PC-9 (cell line): ENCODE results near the gene FBXW10. TPM values are rescaled to one million over a fixed set of nuclear protein-coding genes. Genes with fewer than 3 reads are reported as not detected.
"Not testable (repeated sequence)": the region's sequence is repeated elsewhere in the genome, so short reads cannot be mapped to it uniquely, and the experiment has no call there.

ENCODE experiments used
- BruUV-seq: library from RNA; stranded (reverse); fragments of 400-500 nt; replicated peaks from 2 replicates; lab custom pipeline; 2021; lab: Mats Ljungman, UMichigan
- CTCF ChIA-PET: fragments of 300-600 bp; sonication (Branson Sonifier 250); formaldehyde crosslinking; loops from one replicate; lab custom pipeline; 2022; ENCODE audit warnings: antibody characterized with exemption; lab: Charles Lee
- POLR2A ChIA-PET: fragments of 300-600 bp; sonication (Branson Sonifier 250); formaldehyde crosslinking; loops from one replicate; lab custom pipeline; 2022; ENCODE audit warnings: antibody characterized with exemption; ENCODE audit not compliant: unreplicated experiment; lab: Charles Lee
- DNase-seq, 2 experiments: peaks; one replicate each; pipeline versions ENCODE4 v3.0.0 to v3.0.0-alpha.2; 2015 to 2022; ENCODE audit warnings: mixed read lengths in 1 of 2
- H2AFZ ChIP-seq: fragments of 200-600 bp; sonication (generic); 2 replicates; pipeline ENCODE4 v1.8.1; 2017; ENCODE audit warnings: antibody characterized with exemption
- H3F3A ChIP-seq: fragments of 200-600 bp; sonication (generic); 2 replicates; pipeline ENCODE4 v1.8.1; 2017; ENCODE audit warnings: antibody characterized with exemption, mild to moderate bottlenecking, low read depth; ENCODE audit not compliant: insufficient read depth
- H3K27ac ChIP-seq: fragments of 200-600 bp; sonication (generic); 2 replicates; pipeline ENCODE4 v1.6.1; 2016; ENCODE audit warnings: mixed run types
- H3K27me3 ChIP-seq: fragments of 200-600 bp; sonication (generic); 2 replicates; pipeline ENCODE4 v1.6.1; 2016; ENCODE audit warnings: low read depth, mixed run types; ENCODE audit not compliant: insufficient read depth
- H3K36me3 ChIP-seq: fragments of 200-600 bp; sonication (generic); 2 replicates; pipeline ENCODE4 v1.6.1; 2016; ENCODE audit warnings: low read depth, mixed run types
- H3K4me1 ChIP-seq: fragments of 200-600 bp; sonication (generic); replicated peaks from 2 replicates; pipeline ENCODE4 v1.6.1; 2016; ENCODE audit warnings: mixed run types; ENCODE audit not compliant: insufficient read depth
- H3K4me2 ChIP-seq: fragments of 200-600 bp; sonication (generic); 2 replicates; pipeline ENCODE4 v1.6.1; 2017; ENCODE audit warnings: mixed run types
- H3K4me3 ChIP-seq: fragments of 200-600 bp; sonication (generic); 2 replicates; pipeline ENCODE4 v1.6.1; 2016; ENCODE audit warnings: mixed run types
- H3K79me2 ChIP-seq: fragments of 200-600 bp; sonication (generic); 2 replicates; pipeline ENCODE4 v1.6.1; 2017; ENCODE audit warnings: low read depth, mixed run types
- H3K9me2 ChIP-seq: fragments of 200-600 bp; sonication (generic); 2 replicates; pipeline ENCODE4 v1.8.1; 2017; ENCODE audit warnings: mild to moderate bottlenecking; ENCODE audit not compliant: insufficient read depth
- H3K9me3 ChIP-seq: fragments of 200-600 bp; sonication (generic); 2 replicates; pipeline ENCODE4 v1.8.1; 2016; ENCODE audit warnings: low read depth; ENCODE audit not compliant: insufficient read depth
- H4K20me1 ChIP-seq: fragments of 200-600 bp; sonication (generic); 2 replicates; pipeline ENCODE4 v1.8.1; 2017; ENCODE audit not compliant: insufficient read depth
- intact Hi-C: fragments of 100-400 bp; cut with micrococcal nuclease; formaldehyde crosslinking; loops from one replicate; pipeline ENCODE4 v1.10.0; 2022; ENCODE audit not compliant: unreplicated experiment
- total RNA-seq: library from RNA; stranded (reverse); gene quantifications from 2 replicates; pipeline ENCODE4 v1.2.3, GENCODE V29; 2021

The FBXW10 gene
- total RNA-seq, 1 experiment from 2014 or later, result 6.1 TPM

DNA sequence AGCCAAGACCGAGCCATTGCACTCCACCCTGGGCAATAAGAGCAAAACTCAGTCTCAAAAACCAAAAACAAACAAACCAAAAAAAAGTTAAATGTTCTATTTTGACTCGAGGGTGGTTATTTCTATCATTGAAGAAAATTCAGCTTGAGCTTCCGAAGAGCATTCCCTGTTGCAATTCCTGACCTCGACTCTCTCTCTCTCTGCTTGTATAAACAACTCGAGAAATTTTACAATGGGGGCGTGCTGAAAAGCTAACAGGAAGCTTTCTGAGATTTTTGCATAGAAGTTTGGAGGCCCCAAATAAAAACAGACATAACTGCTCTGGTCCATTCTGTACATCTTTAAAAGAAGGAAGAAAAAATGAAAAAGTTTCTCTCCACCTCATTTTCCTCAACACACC is 3.6 kb downstream of the FBXW10 start:
- H3K9me3 ChIP-seq, H3K27ac ChIP-seq, H3K9me2 ChIP-seq, H2AFZ ChIP-seq, H3K36me3 ChIP-seq, H3F3A ChIP-seq, H4K20me1 ChIP-seq, H3K4me2 ChIP-seq, DNase-seq, CTCF ChIA-PET, H3K27me3 ChIP-seq, H3K4me3 ChIP-seq, BruUV-seq, intact Hi-C loops, H3K79me2 ChIP-seq, POLR2A ChIA-PET: not testable (repeated sequence)
- peaks cover 11% of the 10 kb centered on the region for H3K4me1 ChIP-seq

DNA sequence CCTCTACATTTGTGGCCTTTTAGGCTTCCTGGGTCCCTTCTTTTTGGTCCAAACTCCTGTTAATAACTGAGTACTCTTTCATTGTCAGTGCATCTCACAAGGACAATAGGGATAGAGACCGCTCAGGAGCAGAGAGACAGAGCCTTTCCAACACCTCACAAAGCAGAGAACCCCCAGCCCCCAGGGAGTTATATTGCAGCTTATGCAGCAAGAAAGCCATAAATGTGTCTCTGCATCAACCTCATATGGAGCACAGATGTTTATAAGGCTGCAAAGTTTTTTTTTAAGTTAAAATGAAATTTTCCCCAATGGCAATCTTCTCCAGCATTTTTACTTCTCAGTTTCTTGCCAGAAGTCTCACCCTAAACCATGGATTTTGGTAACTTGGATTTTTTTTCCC is 6.4 kb downstream of the FBXW10 start:
- intact Hi-C loops, H3K4me2 ChIP-seq, BruUV-seq, H3K9me2 ChIP-seq, H3K9me3 ChIP-seq, DNase-seq, H4K20me1 ChIP-seq, H3K27ac ChIP-seq, POLR2A ChIA-PET, H3F3A ChIP-seq, H3K36me3 ChIP-seq, H3K79me2 ChIP-seq, H3K4me3 ChIP-seq, H3K27me3 ChIP-seq, H3K4me1 ChIP-seq, CTCF ChIA-PET, H2AFZ ChIP-seq: not testable (repeated sequence)

- H3K4me1 ChIP-seq, POLR2A ChIA-PET, BruUV-seq, H3K9me2 ChIP-seq, H3K27me3 ChIP-seq, H3K36me3 ChIP-seq, intact Hi-C loops, H3K79me2 ChIP-seq, H3K4me3 ChIP-seq, H3K9me3 ChIP-seq, H3K4me2 ChIP-seq, H4K20me1 ChIP-seq, H3K27ac ChIP-seq, DNase-seq, H2AFZ ChIP-seq, H3F3A ChIP-seq: not testable (repeated sequence)
- CTCF ChIA-PET, result interaction anchor here (0.7 kb wide), 1 partner anchor 19 kb away, joined by 4 read pairs; no protein-coding TSS in a partner anchor
These were observed 10.1 kb downstream of the FBXW10 start for GRCh38 chr17:18753829-18754409.

GRCh38 chr17:18755969-18756368 is 12.1 kb downstream of the FBXW10 start:
- H3K9me2 ChIP-seq, H4K20me1 ChIP-seq, H3K4me2 ChIP-seq, H3K36me3 ChIP-seq, H3K4me1 ChIP-seq, intact Hi-C loops, H3F3A ChIP-seq, BruUV-seq, DNase-seq, H3K9me3 ChIP-seq, POLR2A ChIA-PET, H3K4me3 ChIP-seq, H2AFZ ChIP-seq, CTCF ChIA-PET, H3K27me3 ChIP-seq, H3K27ac ChIP-seq, H3K79me2 ChIP-seq: not testable (repeated sequence)

GRCh38 chr17:18757368-18758044 is 13.7 kb downstream of the FBXW10 start:
- H3K79me2 ChIP-seq, H3K9me3 ChIP-seq, POLR2A ChIA-PET, H3K9me2 ChIP-seq, intact Hi-C loops, H3F3A ChIP-seq, H3K4me3 ChIP-seq, BruUV-seq, H3K4me2 ChIP-seq, CTCF ChIA-PET, H3K27me3 ChIP-seq, DNase-seq, H4K20me1 ChIP-seq, H3K4me1 ChIP-seq, H3K36me3 ChIP-seq, H3K27ac ChIP-seq, H2AFZ ChIP-seq: not testable (repeated sequence)

- H3K36me3 ChIP-seq, CTCF ChIA-PET, H3F3A ChIP-seq, H3K9me2 ChIP-seq, BruUV-seq, DNase-seq, H3K27me3 ChIP-seq, H3K4me1 ChIP-seq, H3K9me3 ChIP-seq, POLR2A ChIA-PET, H3K79me2 ChIP-seq, intact Hi-C loops, H3K4me3 ChIP-seq, H2AFZ ChIP-seq, H4K20me1 ChIP-seq, H3K4me2 ChIP-seq, H3K27ac ChIP-seq: not testable (repeated sequence)
These were observed 14.5 kb downstream of the FBXW10 start for GRCh38 chr17:18758344-18758743.

DNA sequence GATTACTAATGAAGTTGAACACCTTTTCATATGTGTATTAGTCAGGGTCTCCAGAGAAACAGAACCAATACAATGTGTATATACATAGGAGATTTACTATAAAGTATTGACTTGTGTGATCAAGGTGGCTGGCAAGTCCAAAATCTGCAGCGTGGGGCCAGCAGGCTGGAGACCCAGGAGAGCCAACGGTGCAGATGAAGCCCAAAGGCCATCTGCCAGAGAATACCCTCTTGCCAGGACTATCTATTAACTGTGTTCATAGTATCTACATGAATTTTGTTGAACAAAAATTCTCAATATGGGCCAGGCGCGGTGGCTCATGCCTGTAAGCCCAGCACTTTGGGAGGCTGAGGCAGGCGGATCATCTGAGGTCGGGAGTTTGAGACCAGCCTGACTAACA is 16.4 kb downstream of the FBXW10 start:
- H4K20me1 ChIP-seq, H3K27me3 ChIP-seq, DNase-seq: not testable (repeated sequence)

More for the DNA sequence above, 16.4 kb downstream of the FBXW10 start:
- H3K4me2 ChIP-seq, CTCF ChIA-PET, H3K4me3 ChIP-seq, H3K79me2 ChIP-seq, H3K27ac ChIP-seq, H3K9me3 ChIP-seq, H3K36me3 ChIP-seq, intact Hi-C loops, H3F3A ChIP-seq, POLR2A ChIA-PET, H3K4me1 ChIP-seq, H3K9me2 ChIP-seq, H2AFZ ChIP-seq, BruUV-seq: not testable (repeated sequence)
